HepG2 (cell line): Measurements from ENCODE around the gene SYNPO.

Experiments
- AGO1 ChIP-seq: fragments of 200-400 bp; formaldehyde crosslinking; IDR thresholded peaks from 2 replicates; pipeline ENCODE4 v1.6.1; 2017; ENCODE audit warnings: mild to moderate bottlenecking, low read depth, low read length, moderate library complexity; ENCODE audit not compliant: poor library complexity, severe bottlenecking
- CEBPB ChIP-seq: IDR thresholded peaks from 2 replicates; pipeline ENCODE4 v1.6.1; 2011; ENCODE audit warnings: low read depth, low read length, improper control_type of control experiment, borderline replicate concordance
- CHD2 ChIP-seq: IDR thresholded peaks from 2 replicates; pipeline ENCODE4 v1.6.1; 2011; ENCODE audit warnings: low read depth, low read length, improper control_type of control experiment
- EP300 ChIP-seq, 3 experiments: sonication (generic) in 1 of 3; formaldehyde crosslinking in 1 of 3; IDR thresholded peaks; 2 replicates each; pipeline versions ENCODE4 v1.5.1 to v1.6.1; 2011 to 2020; ENCODE audit warnings: low read depth in 2 of 3, low read length in 2 of 3, borderline replicate concordance in 1 of 3, improper control_type of control experiment in 1 of 3, mild to moderate bottlenecking in 1 of 3, missing genetic modification reagents in 1 of 3, moderate library complexity in 1 of 3
- NR2F6 ChIP-seq, 2 experiments: IDR thresholded peaks; 2 replicates each; pipeline ENCODE4 v1.6.1; 2016; ENCODE audit warnings: antibody characterized with exemption in 1 of 2, mild to moderate bottlenecking in 1 of 2
- POLR2A ChIP-seq, 2 experiments: IDR thresholded peaks; 2 replicates each; pipeline ENCODE4 v1.6.1; 2011; ENCODE audit warnings: low read depth in 2 of 2, low read length in 2 of 2, mild to moderate bottlenecking in 1 of 2, moderate library complexity in 1 of 2; ENCODE audit not compliant: insufficient read depth in 1 of 2
- SMC3 ChIP-seq: IDR thresholded peaks from 2 replicates; pipeline ENCODE4 v1.6.1; 2011; ENCODE audit warnings: low read length, improper control_type of control experiment
- TCF7L2 ChIP-seq: IDR thresholded peaks from 2 replicates; pipeline ENCODE4 v1.6.1; 2011; ENCODE audit warnings: mild to moderate bottlenecking, low read depth, low read length, moderate library complexity
- ZNF672 ChIP-seq: sonication (generic); formaldehyde crosslinking; IDR thresholded peaks from 2 replicates; pipeline ENCODE4 v1.8.1; 2022; ENCODE audit warnings: missing genetic modification reagents
- ZNF772 ChIP-seq: sonication (generic); formaldehyde crosslinking; IDR thresholded peaks from 2 replicates; pipeline ENCODE4 v1.5.0; 2020; ENCODE audit warnings: mild to moderate bottlenecking, missing genetic modification reagents
- TF ChIP-seq, protein P1 (sequence below): sonication (generic); formaldehyde crosslinking; IDR thresholded peaks from 2 replicates; pipeline ENCODE4 v1.5.0; 2020; ENCODE audit warnings: mild to moderate bottlenecking, missing genetic modification reagents, moderate library complexity

DNA sequence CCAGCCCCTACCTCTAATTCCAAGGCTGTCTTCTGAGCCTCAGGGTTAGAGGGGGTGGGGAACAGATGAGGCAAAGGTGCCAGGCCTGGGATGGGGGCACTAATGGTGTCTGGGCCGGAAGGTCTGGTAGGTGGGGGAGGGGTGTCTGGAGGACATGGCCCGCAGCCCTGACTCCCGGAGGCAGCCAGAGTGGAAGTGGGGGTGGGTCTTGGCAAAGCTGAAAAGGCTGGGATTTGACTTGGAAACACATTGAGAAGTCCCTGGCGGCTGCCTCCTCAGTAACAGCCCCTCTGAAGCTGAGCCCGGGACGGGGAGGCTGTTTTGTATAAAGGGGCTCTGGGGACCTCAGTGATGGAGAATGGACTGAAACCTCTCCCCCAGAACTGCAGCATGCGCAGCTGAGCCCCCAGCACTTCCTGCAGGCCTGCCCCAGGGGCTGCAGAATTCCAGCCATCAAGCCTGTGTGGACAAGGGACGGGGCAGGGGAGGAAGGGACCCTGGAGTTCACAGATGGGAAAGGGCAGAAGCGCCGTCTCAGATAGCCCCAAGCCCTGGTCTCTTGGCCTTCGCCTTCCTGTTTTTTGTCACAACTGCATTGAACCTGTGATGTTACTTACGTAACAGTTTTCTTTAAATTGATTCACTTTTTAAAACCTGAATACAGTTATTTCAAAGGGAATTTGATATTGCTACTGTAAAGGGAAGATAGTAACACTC lies 49.3 kb upstream of the SYNPO start:
- TF ChIP-seq, protein P1, sequence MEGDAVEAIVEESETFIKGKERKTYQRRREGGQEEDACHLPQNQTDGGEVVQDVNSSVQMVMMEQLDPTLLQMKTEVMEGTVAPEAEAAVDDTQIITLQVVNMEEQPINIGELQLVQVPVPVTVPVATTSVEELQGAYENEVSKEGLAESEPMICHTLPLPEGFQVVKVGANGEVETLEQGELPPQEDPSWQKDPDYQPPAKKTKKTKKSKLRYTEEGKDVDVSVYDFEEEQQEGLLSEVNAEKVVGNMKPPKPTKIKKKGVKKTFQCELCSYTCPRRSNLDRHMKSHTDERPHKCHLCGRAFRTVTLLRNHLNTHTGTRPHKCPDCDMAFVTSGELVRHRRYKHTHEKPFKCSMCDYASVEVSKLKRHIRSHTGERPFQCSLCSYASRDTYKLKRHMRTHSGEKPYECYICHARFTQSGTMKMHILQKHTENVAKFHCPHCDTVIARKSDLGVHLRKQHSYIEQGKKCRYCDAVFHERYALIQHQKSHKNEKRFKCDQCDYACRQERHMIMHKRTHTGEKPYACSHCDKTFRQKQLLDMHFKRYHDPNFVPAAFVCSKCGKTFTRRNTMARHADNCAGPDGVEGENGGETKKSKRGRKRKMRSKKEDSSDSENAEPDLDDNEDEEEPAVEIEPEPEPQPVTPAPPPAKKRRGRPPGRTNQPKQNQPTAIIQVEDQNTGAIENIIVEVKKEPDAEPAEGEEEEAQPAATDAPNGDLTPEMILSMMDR, result no peak
- TF ChIP-seq NR2F6 (IDR thresholded peaks at IDR 0.05) (no peak), NR2F6 (CRISPR knock-in tag; IDR thresholded peaks at IDR 0.05) (no peak), CEBPB (no peak), AGO1 (no peak), TCF7L2 (no peak), EP300 (IDR thresholded peaks at IDR 0.05; ENCODE audit: low read depth in 2 of 2, low read length in 2 of 2) (no peak), EP300 (CRISPR knock-in tag; IDR thresholded peaks at IDR 0.05; ENCODE audit: borderline replicate concordance) (no peak), ZNF772 (CRISPR knock-in tag) (no peak), CHD2 (no peak), POLR2A (IDR thresholded peaks at IDR 0.05; ENCODE audit: insufficient read depth in 1 of 2, low read depth in 2 of 2, low read length in 2 of 2) (no peak), ZNF672 (CRISPR knock-in tag) (no peak), SMC3 (no peak)
